Measurements from ENCODE around the gene SIGLEC7.
"Not testable (repeated sequence)": the region's sequence is repeated elsewhere in the genome, so short reads cannot be mapped to it uniquely, and the experiment has no call there.

The SIGLEC7 gene

GRCh38 chr19:51169283-51169918, 27.3 kb downstream of the SIGLEC7 start:
- not testable (repeated sequence) for DNase-seq (ENCODE audit: low spot score)

- no peak for DNase-seq (ENCODE audit: low spot score)
These were observed 30.1 kb downstream of the SIGLEC7 start for GRCh38 chr19:51172223-51172622.

GRCh38 chr19:51173681-51174080, 31.6 kb downstream of the SIGLEC7 start:
- no peak for DNase-seq (ENCODE audit: low spot score)

- no peak for DNase-seq (ENCODE audit: low spot score)
These were observed 37.2 kb downstream of the SIGLEC7 start for GRCh38 chr19:51179256-51179655.

- DNase-seq (ENCODE audit: low spot score), result no peak
These were observed 39.3 kb downstream of the SIGLEC7 start for GRCh38 chr19:51181377-51181912.

GRCh38 chr19:51181913-51182419, 39.9 kb downstream of the SIGLEC7 start:
- no peak for DNase-seq (ENCODE audit: low spot score)

- no peak for DNase-seq (ENCODE audit: low spot score)
These were observed 41.5 kb downstream of the SIGLEC7 start for GRCh38 chr19:51183629-51184028.

- no peak for DNase-seq (ENCODE audit: low spot score)
These were observed 43.2 kb downstream of the SIGLEC7 start for GRCh38 chr19:51185069-51185867.

GRCh38 chr19:51185868-51186215, 43.7 kb downstream of the SIGLEC7 start:
- no peak for DNase-seq (ENCODE audit: low spot score)

GRCh38 chr19:51186323-51186722, 44.2 kb downstream of the SIGLEC7 start:
- DNase-seq (ENCODE audit: low spot score), result no peak

GRCh38 chr19:51187395-51188226, 45.5 kb downstream of the SIGLEC7 start:
- no peak for DNase-seq (ENCODE audit: low spot score)

GRCh38 chr19:51188227-51188559, 46.1 kb downstream of the SIGLEC7 start:
- DNase-seq (ENCODE audit: low spot score), result no peak

GRCh38 chr19:51192689-51193088, 50.6 kb downstream of the SIGLEC7 start:
- no peak for DNase-seq (ENCODE audit: low spot score)

GRCh38 chr19:51194527-51195315, 52.6 kb downstream of the SIGLEC7 start:
- no peak for DNase-seq (ENCODE audit: low spot score)

- DNase-seq (ENCODE audit: low spot score), result no peak
These were observed 53.1 kb downstream of the SIGLEC7 start for GRCh38 chr19:51195316-51195586.

GRCh38 chr19:51195616-51196015, 53.5 kb downstream of the SIGLEC7 start:
- no peak for DNase-seq (ENCODE audit: low spot score)

- DNase-seq (ENCODE audit: low spot score), result no peak
These were observed 54.1 kb downstream of the SIGLEC7 start for GRCh38 chr19:51196181-51196580.

- no peak for DNase-seq (ENCODE audit: low spot score)
These were observed 56.5 kb downstream of the SIGLEC7 start for GRCh38 chr19:51198641-51199040.

- DNase-seq (ENCODE audit: low spot score), result no peak
These were observed 58.1 kb downstream of the SIGLEC7 start for GRCh38 chr19:51200071-51200666.

- no peak for DNase-seq (ENCODE audit: low spot score)
These were observed 59.6 kb downstream of the SIGLEC7 start for GRCh38 chr19:51201712-51202111.
